ENCODE results near the gene ACAD11. TPM values are rescaled to one million over a fixed set of nuclear protein-coding genes. Genes with fewer than 3 reads are reported as not detected.

Gene ACAD11
- total RNA-seq, 1 experiment from 2014 or later = 12.6 TPM

DNA sequence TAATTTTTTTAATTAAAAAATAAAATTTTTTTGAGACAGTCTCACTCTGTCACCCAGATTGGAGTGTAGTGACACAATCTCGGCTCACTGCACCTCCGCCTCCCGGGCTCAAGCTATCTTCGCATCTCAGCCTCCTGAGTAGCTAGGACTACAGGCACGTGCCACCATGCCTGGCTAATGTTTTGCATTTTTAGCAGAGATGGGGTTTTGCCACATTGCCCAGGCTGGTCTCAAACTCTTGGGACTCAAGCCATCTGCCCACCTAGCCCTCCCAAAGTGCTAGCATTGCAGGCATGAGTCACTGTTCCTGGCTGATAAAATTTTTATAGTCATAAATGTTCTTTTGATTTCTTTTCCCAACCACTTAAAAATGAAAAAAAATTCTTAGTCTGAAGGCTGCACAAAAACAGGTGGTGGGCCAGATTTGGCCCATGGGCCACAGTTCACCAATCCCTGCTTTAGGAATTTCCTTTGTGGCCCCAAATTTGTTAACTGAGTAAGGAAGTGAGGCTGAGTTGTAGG, 9.7 kb upstream of the ACAD11 start (continued):
- TF ChIP-seq EZH2 (IDR thresholded peaks at IDR 0.05) = no peak
- no peak for TF ChIP-seq JUND (IDR thresholded peaks at IDR 0.05)
- TF ChIP-seq, protein P1, sequence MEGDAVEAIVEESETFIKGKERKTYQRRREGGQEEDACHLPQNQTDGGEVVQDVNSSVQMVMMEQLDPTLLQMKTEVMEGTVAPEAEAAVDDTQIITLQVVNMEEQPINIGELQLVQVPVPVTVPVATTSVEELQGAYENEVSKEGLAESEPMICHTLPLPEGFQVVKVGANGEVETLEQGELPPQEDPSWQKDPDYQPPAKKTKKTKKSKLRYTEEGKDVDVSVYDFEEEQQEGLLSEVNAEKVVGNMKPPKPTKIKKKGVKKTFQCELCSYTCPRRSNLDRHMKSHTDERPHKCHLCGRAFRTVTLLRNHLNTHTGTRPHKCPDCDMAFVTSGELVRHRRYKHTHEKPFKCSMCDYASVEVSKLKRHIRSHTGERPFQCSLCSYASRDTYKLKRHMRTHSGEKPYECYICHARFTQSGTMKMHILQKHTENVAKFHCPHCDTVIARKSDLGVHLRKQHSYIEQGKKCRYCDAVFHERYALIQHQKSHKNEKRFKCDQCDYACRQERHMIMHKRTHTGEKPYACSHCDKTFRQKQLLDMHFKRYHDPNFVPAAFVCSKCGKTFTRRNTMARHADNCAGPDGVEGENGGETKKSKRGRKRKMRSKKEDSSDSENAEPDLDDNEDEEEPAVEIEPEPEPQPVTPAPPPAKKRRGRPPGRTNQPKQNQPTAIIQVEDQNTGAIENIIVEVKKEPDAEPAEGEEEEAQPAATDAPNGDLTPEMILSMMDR (IDR thresholded peaks at IDR 0.05 in 2 of 3, conservative IDR thresholded peaks at IDR 0.05 in 1 of 3; ENCODE audit: borderline replicate concordance in 1 of 3, insufficient read depth in 1 of 3, low read depth in 2 of 3, low read length in 2 of 3) = no peak

DNA sequence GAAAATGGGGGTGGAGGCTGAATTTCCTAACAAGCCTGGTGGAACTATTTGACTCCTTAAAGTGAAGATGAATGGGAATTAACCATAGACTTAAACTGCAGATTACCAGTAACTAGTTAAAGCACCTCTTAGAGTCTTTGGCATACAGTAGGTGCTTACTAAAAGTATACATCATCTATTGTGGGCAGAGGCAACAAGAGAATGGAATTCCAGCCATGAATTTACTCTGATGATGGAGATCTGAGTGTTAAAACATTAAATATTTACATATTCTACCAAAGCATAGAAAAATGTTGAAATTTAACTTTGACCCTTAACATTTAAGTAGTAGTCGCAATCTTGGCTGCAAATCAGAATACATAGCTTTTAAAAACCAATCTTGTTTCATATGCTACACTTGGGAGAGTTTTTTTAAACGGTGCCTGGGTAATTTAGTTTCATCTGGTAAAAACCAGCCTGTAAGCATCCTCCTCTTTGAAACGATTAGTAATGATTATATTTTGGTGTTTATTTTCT, 5.7 kb upstream of the ACAD11 start:
- DNase-seq (ENCODE audit: low read depth, low spot score) = no peak
- ChIA-PET CTCF (no interaction called here), POLR2A (no interaction called here), RAD21 (ENCODE audit: low non-redundant PET in 1 of 2, low total read pairs in 2 of 2, uncharacterized antibody in 2 of 2, unreplicated experiment in 2 of 2) (no interaction called here)
- Histone ChIP-seq H3K9me2 (ENCODE audit: insufficient read depth) (no peaks in the 10 kb centered on the region), H2AFZ (ENCODE audit: low read depth, low read length, poor library complexity, severe bottlenecking) (no peak overlapping the region), H3K4me1 (ENCODE audit: control insufficient read depth in 1 of 2, insufficient read depth in 2 of 2, low read length in 2 of 2) (peaks cover 0 to 7% of the 10 kb centered on the region in 2 experiments; a peak in 2 of 4 replicates), H4K20me1 (ENCODE audit: insufficient read depth) (no peaks in the 10 kb centered on the region), H3K4me3 (replicated peaks in 1 of 2; ENCODE audit: low read depth in 1 of 2, low read length in 2 of 2) (no peak overlapping the region), H3K36me3 (ENCODE audit: control insufficient read depth in 1 of 2, insufficient read depth in 2 of 2, low read length in 2 of 2) (peaks cover 7 to 16% of the 10 kb centered on the region in 2 experiments; a peak in 2 of 4 replicates), H3K27ac (ENCODE audit: low read depth, low read length) (no peak overlapping the region), H3K4me2 (ENCODE audit: low read length) (no peak overlapping the region), H3K9me3 (ENCODE audit: control insufficient read depth in 1 of 2, insufficient read depth in 1 of 2, low read depth in 1 of 2, low read length in 2 of 2) (no peaks in the 10 kb centered on the region), H3K27me3 (ENCODE audit: insufficient read depth, low read length) (no peaks in the 10 kb centered on the region), H3K79me2 (ENCODE audit: insufficient read depth, low read length) (peaks cover 76% of the 10 kb centered on the region), H3K9ac (ENCODE audit: low read length) (no peak overlapping the region)
- no peak for TF ChIP-seq ZFX (IDR thresholded peaks at IDR 0.05)
- no peak for TF ChIP-seq JUND (IDR thresholded peaks at IDR 0.05)
- no peak for TF ChIP-seq SRF (IDR thresholded peaks at IDR 0.05; ENCODE audit: low read depth)
- no peak for TF ChIP-seq POLR2A (IDR thresholded peaks at IDR 0.05; ENCODE audit: borderline replicate concordance, extremely low read depth, insufficient read depth, insufficient read length)
- no peak for TF ChIP-seq EZH2 (IDR thresholded peaks at IDR 0.05)
- no peak for TF ChIP-seq TCF7L2 (IDR thresholded peaks at IDR 0.05; ENCODE audit: borderline replicate concordance, extremely low read depth, insufficient read depth, insufficient read length)
- TF ChIP-seq YY1 (IDR thresholded peaks at IDR 0.05; ENCODE audit: extremely low read depth, insufficient replicate concordance, low read depth, low read length) = no peak
- TF ChIP-seq, protein P2, sequence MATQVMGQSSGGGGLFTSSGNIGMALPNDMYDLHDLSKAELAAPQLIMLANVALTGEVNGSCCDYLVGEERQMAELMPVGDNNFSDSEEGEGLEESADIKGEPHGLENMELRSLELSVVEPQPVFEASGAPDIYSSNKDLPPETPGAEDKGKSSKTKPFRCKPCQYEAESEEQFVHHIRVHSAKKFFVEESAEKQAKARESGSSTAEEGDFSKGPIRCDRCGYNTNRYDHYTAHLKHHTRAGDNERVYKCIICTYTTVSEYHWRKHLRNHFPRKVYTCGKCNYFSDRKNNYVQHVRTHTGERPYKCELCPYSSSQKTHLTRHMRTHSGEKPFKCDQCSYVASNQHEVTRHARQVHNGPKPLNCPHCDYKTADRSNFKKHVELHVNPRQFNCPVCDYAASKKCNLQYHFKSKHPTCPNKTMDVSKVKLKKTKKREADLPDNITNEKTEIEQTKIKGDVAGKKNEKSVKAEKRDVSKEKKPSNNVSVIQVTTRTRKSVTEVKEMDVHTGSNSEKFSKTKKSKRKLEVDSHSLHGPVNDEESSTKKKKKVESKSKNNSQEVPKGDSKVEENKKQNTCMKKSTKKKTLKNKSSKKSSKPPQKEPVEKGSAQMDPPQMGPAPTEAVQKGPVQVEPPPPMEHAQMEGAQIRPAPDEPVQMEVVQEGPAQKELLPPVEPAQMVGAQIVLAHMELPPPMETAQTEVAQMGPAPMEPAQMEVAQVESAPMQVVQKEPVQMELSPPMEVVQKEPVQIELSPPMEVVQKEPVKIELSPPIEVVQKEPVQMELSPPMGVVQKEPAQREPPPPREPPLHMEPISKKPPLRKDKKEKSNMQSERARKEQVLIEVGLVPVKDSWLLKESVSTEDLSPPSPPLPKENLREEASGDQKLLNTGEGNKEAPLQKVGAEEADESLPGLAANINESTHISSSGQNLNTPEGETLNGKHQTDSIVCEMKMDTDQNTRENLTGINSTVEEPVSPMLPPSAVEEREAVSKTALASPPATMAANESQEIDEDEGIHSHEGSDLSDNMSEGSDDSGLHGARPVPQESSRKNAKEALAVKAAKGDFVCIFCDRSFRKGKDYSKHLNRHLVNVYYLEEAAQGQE (IDR thresholded peaks at IDR 0.05; ENCODE audit: low read depth) = no peak
- TF ChIP-seq, protein P3, sequence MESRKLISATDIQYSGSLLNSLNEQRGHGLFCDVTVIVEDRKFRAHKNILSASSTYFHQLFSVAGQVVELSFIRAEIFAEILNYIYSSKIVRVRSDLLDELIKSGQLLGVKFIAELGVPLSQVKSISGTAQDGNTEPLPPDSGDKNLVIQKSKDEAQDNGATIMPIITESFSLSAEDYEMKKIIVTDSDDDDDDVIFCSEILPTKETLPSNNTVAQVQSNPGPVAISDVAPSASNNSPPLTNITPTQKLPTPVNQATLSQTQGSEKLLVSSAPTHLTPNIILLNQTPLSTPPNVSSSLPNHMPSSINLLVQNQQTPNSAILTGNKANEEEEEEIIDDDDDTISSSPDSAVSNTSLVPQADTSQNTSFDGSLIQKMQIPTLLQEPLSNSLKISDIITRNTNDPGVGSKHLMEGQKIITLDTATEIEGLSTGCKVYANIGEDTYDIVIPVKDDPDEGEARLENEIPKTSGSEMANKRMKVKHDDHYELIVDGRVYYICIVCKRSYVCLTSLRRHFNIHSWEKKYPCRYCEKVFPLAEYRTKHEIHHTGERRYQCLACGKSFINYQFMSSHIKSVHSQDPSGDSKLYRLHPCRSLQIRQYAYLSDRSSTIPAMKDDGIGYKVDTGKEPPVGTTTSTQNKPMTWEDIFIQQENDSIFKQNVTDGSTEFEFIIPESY (IDR thresholded peaks at IDR 0.05; ENCODE audit: extremely low read depth, insufficient replicate concordance, low read length) = no peak
- no peak for TF ChIP-seq CEBPB (IDR thresholded peaks at IDR 0.05; ENCODE audit: low read depth)
- TF ChIP-seq, protein P4, sequence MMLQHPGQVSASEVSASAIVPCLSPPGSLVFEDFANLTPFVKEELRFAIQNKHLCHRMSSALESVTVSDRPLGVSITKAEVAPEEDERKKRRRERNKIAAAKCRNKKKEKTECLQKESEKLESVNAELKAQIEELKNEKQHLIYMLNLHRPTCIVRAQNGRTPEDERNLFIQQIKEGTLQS (IDR thresholded peaks at IDR 0.05) = no peak
- no peak for TF ChIP-seq ELF1 (IDR thresholded peaks at IDR 0.05; ENCODE audit: borderline replicate concordance, low read depth)
- TF ChIP-seq EZH2phosphoT487 (IDR thresholded peaks at IDR 0.05; ENCODE audit: borderline replicate concordance) = no peak
- TF ChIP-seq POLR2AphosphoS5 (IDR thresholded peaks at IDR 0.05; ENCODE audit: low read depth, low read length) = no peak
- TF ChIP-seq SP1 (IDR thresholded peaks at IDR 0.05; ENCODE audit: low read depth) = no peak
- no peak for TF ChIP-seq ZNF274 (IDR thresholded peaks at IDR 0.05; ENCODE audit: low read depth, low read length)
- TF ChIP-seq CBX3 (IDR thresholded peaks at IDR 0.05; ENCODE audit: low read depth) = no peak
- no peak for ATAC-seq
- BruUV-seq (replicated peaks) = no TSS peak
- intact Hi-C loops (cut with micrococcal nuclease) = no loop called here

All from HCT116 (cell line).